Neural progenitor cell (in vitro differentiated cells): ENCODE results near the gene PTTG1IP.
A peak's percentile ranks its signal among the peaks of the same experiment; 100 is the strongest.

Experiments
- EZH2 ChIP-seq: fragments of 200-600 bp; sonication (generic); IDR thresholded peaks from 2 replicates; pipeline ENCODE4 v1.6.1; 2017; ENCODE audit warnings: antibody characterized with exemption, mild to moderate bottlenecking, moderate library complexity
- TF ChIP-seq, protein P1 (sequence below): fragments of 200-600 bp; sonication (generic); IDR thresholded peaks from 2 replicates; pipeline ENCODE4 v1.5.1; 2017; ENCODE audit warnings: antibody characterized with exemption, mild to moderate bottlenecking

DNA sequence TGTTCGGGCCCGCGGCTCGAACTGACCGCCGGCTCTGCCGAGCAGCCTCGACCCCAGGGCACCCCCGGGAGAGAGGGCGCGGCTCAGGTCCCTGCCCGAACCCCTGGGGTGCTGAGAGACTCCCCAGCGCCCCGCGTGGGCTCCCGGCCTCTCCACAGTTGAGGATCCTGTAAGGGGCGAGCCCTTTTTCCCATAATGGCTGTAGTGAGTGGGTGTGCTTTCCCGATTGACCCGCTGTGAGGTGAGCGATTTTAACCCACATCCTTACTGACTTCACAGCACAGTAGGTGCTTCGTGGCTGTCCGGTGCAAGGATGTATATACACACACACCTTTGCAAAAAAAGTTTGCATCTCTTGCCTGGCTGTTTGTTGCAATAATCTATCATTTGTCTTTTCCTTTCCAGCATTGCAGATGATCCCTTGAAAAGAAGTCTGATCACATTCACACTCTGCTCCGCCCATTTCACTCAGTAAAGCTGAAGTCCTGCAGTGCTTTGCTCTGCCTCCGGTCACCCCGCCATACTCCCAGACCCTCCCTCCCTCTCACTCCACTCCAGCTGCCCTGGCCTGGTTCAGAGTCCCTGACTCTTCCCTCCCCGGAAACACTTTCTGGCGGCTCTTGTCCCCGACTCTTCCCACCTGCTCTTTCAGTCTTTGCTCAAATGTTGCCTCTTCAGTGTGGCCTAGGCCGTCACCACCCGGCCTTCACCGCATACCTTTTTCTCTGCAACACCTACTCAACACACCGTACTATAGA lies 70.9 kb downstream of the PTTG1IP start:
- no peak for TF ChIP-seq EZH2
- TF ChIP-seq, protein P1, sequence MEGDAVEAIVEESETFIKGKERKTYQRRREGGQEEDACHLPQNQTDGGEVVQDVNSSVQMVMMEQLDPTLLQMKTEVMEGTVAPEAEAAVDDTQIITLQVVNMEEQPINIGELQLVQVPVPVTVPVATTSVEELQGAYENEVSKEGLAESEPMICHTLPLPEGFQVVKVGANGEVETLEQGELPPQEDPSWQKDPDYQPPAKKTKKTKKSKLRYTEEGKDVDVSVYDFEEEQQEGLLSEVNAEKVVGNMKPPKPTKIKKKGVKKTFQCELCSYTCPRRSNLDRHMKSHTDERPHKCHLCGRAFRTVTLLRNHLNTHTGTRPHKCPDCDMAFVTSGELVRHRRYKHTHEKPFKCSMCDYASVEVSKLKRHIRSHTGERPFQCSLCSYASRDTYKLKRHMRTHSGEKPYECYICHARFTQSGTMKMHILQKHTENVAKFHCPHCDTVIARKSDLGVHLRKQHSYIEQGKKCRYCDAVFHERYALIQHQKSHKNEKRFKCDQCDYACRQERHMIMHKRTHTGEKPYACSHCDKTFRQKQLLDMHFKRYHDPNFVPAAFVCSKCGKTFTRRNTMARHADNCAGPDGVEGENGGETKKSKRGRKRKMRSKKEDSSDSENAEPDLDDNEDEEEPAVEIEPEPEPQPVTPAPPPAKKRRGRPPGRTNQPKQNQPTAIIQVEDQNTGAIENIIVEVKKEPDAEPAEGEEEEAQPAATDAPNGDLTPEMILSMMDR: peak; percentile 9
